CD14-positive monocyte (primary cell): ENCODE results near the gene SFMBT2. TPM values are rescaled to one million over a fixed set of nuclear protein-coding genes. Genes with fewer than 3 reads are reported as not detected.
A peak's percentile ranks its signal among the peaks of the same experiment; 100 is the strongest.

ENCODE experiments used
- DNase-seq, 3 donors: peaks; one replicate each; pipeline ENCODE4 v3.0.0-alpha.2; 2011 to 2022
- H2AFZ ChIP-seq: 2 replicates; pipeline ENCODE4 v1.6.0; 2012; ENCODE audit warnings: mild to moderate bottlenecking, low read depth, low read length, inconsistent platforms; ENCODE audit not compliant: insufficient read depth, poor library complexity, severe bottlenecking
- H3K27ac ChIP-seq, 2 donors: 1 replicate in 1 of 2; 2 replicates in 1 of 2; pipeline ENCODE4 v1.5.1; 2012 to 2013; ENCODE audit warnings: low read length in 2 of 2, control low read depth in 1 of 2, inconsistent platforms in 1 of 2, low read depth in 1 of 2, mild to moderate bottlenecking in 1 of 2
- H3K27me3 ChIP-seq, 2 donors: one replicate each; pipeline versions ENCODE4 v1.6.0 to v1.6.1; 2011 to 2013; ENCODE audit warnings: low read length in 2 of 2; ENCODE audit not compliant: control insufficient read depth in 2 of 2, insufficient read depth in 2 of 2
- H3K36me3 ChIP-seq, 2 donors: replicated peaks in 1 of 2; 1 replicate in 1 of 2; 2 replicates in 1 of 2; pipeline versions ENCODE4 v1.5.1 to v1.6.1; 2012 to 2013; ENCODE audit warnings: low read length in 2 of 2, control low read depth in 1 of 2, inconsistent platforms in 1 of 2, mild to moderate bottlenecking in 1 of 2; ENCODE audit not compliant: insufficient read depth in 2 of 2, control insufficient read depth in 1 of 2
- H3K4me1 ChIP-seq, 2 donors: 1 replicate in 1 of 2; 2 replicates in 1 of 2; pipeline versions ENCODE4 v1.5.1 to v1.6.1; 2012 to 2013; ENCODE audit warnings: low read length in 2 of 2, control low read depth in 1 of 2, inconsistent platforms in 1 of 2, mild to moderate bottlenecking in 1 of 2, moderate library complexity in 1 of 2; ENCODE audit not compliant: insufficient read depth in 2 of 2, control insufficient read depth in 1 of 2
- H3K4me2 ChIP-seq: replicated peaks from 2 replicates; pipeline ENCODE3; 2012; ENCODE audit warnings: low read length, moderate library complexity, mild to moderate bottlenecking; ENCODE audit not compliant: poor library complexity, severe bottlenecking; ENCODE audit errors: extremely low read depth
- H3K4me3 ChIP-seq, 3 experiments: fragments of 200-600 bp in 1 of 3; sonication (generic) in 1 of 3; replicated peaks in 1 of 3; 1 replicate in 2 of 3; 2 replicates in 1 of 3; pipeline ENCODE4 v1.5.1; 2011 to 2013; ENCODE audit warnings: low read length in 3 of 3, mild to moderate bottlenecking in 3 of 3, control low read depth in 2 of 3, low read depth in 2 of 3, inconsistent platforms in 1 of 3, moderate library complexity in 1 of 3
- H3K79me2 ChIP-seq: 2 replicates; pipeline ENCODE4 v1.6.0; 2012; ENCODE audit warnings: mild to moderate bottlenecking, control low read depth, inconsistent platforms, low read length, moderate library complexity; ENCODE audit not compliant: insufficient read depth
- H3K9ac ChIP-seq: 2 replicates; pipeline ENCODE4 v1.6.0; 2017; ENCODE audit warnings: low read length, mild to moderate bottlenecking; ENCODE audit not compliant: insufficient read depth, poor library complexity, severe bottlenecking
- H3K9me3 ChIP-seq, 2 donors: replicated peaks in 1 of 2; 1 replicate in 1 of 2; 2 replicates in 1 of 2; pipeline versions ENCODE4 v1.5.1 to v1.6.1; 2012 to 2013; ENCODE audit warnings: low read length in 2 of 2, control low read depth in 1 of 2; ENCODE audit not compliant: control insufficient read depth in 1 of 2, insufficient read depth in 1 of 2
- H4K20me1 ChIP-seq: 2 replicates; pipeline ENCODE4 v1.6.0; 2012; ENCODE audit warnings: mild to moderate bottlenecking, low read length, control low read depth, moderate library complexity; ENCODE audit not compliant: insufficient read depth
- H3K27ac Mint-ChIP-seq, 7 donors: one replicate each; pipeline ENCODE4 v1.8.0; 2020; ENCODE audit warnings: mild to moderate bottlenecking in 7 of 7, mixed read lengths in 7 of 7, moderate library complexity in 6 of 7, inconsistent platforms in 2 of 7
- H3K27me3 Mint-ChIP-seq, 3 donors: one replicate each; pipeline ENCODE4 v1.8.0; 2021 to 2022; ENCODE audit warnings: low read depth in 3 of 3, mild to moderate bottlenecking in 3 of 3, mixed read lengths in 3 of 3, moderate library complexity in 3 of 3, inconsistent platforms in 1 of 3
- H3K36me3 Mint-ChIP-seq, 2 donors: one replicate each; pipeline ENCODE4 v1.8.0; 2020; ENCODE audit warnings: mixed read lengths in 2 of 2, inconsistent platforms in 1 of 2, mild to moderate bottlenecking in 1 of 2
- H3K4me1 Mint-ChIP-seq: one replicate; pipeline ENCODE4 v1.8.0; 2020; ENCODE audit warnings: mild to moderate bottlenecking, mixed read lengths
- H3K4me3 Mint-ChIP-seq, 2 donors: one replicate each; pipeline ENCODE4 v1.8.0; 2020; ENCODE audit warnings: mild to moderate bottlenecking in 2 of 2, mixed read lengths in 2 of 2, moderate library complexity in 1 of 2
- H3K9me3 Mint-ChIP-seq, 7 donors: one replicate each; pipeline ENCODE4 v1.8.0; 2020 to 2022; ENCODE audit warnings: mixed read lengths in 7 of 7, mild to moderate bottlenecking in 6 of 7, moderate library complexity in 6 of 7, inconsistent platforms in 2 of 7
- CTCF ChIP-seq: fragments of 200-600 bp; IDR thresholded peaks from one replicate; pipeline ENCODE4 v1.8.0; 2022; ENCODE audit warnings: antibody characterized with exemption, mild to moderate bottlenecking
- whole genome bisulfite sequencing: methylation state at CpG from one replicate; pipeline ENCODE4 v1.1.5; 2013; ENCODE audit warnings: missing lambda C conversion rate; ENCODE audit not compliant: insufficient coverage; 5-methylcytosine and 5-hydroxymethylcytosine counted together
- intact Hi-C, 2 donors: fragments of 100-400 bp; cut with micrococcal nuclease; formaldehyde crosslinking; loops; one replicate each; pipeline versions ENCODE4 v1.15.0 to v1.15.1; 2023
- polyA plus RNA-seq, 3 donors: library from polyadenylated mRNA; depleted of rRNA in 1 of 3; unstranded in 2 of 3; stranded (reverse) in 1 of 3; fragments of 300-500 nt in 2 of 3; fragments of >200 nt in 1 of 3; fragmentation: Illumina TruSeq in 2 of 3; gene quantifications; 1 replicate in 2 of 3; 2 replicates in 1 of 3; pipeline ENCODE4 v1.2.3, GENCODE V29; 2012 to 2021

Gene SFMBT2
- polyA plus RNA-seq, 3 donors, result 0.53 to 10.9 (median 1.6) TPM

GRCh38 chr10:7285522-7286322, 125.1 kb downstream of the SFMBT2 start:
- peak; percentile 45 to 70 (median 48) for DNase-seq
- H3K9me3 Mint-ChIP-seq, result peaks cover 0 to 4% (median 0%) of the 10 kb centered on the region in 7 donors
- Histone ChIP-seq H3K79me2 (peaks cover 43% of the 10 kb centered on the region), H3K4me2 (no peak overlapping the region), H3K36me3 (no peaks in the 10 kb centered on the region), H3K27ac (peak overlapping the region in 1 of 2 donors; percentile 12), H4K20me1 (no peaks in the 10 kb centered on the region), H3K9me3 (no peaks in the 10 kb centered on the region), H2AFZ (no peak overlapping the region), H3K27me3 (no peaks in the 10 kb centered on the region), H3K4me1 (peaks cover 16 to 26% of the 10 kb centered on the region in 2 donors), H3K4me3 (no peak overlapping the region), H3K9ac (no peak overlapping the region)
- no CpG with 5 or more reads among the region's 6 CpGs for WGBS
- intact Hi-C loops, result no loop called here
- H3K27me3 Mint-ChIP-seq, result peaks cover 0 to 1% (median 0%) of the 10 kb centered on the region in 3 donors
- H3K36me3 Mint-ChIP-seq, result peaks cover 2 to 13% of the 10 kb centered on the region in 2 donors
- H3K4me1 Mint-ChIP-seq, result peaks cover 31% of the 10 kb centered on the region
- no peak for TF ChIP-seq CTCF
- peak overlapping the region in 3 of 7 donors; percentile 26 to 31 (median 27) for H3K27ac Mint-ChIP-seq
- no peak overlapping the region for H3K4me3 Mint-ChIP-seq

DNA sequence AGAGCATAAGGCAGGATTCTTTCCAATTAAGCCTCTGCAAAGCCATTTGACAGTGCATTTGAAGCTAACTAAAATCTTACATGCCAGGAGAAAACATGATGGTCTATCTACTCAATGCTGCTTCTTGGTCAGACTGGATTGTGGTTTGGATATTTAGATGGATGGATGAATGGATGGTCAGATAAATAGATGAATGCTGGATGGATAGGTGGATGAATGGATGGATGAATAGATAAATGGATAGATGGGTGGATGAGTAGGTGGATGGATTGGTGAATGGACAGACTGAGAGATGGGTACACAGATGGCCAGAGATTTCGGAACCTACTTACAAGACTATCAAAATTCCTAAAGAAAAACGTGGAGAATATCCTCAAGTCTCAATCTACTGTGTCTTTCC, 127.6 kb downstream of the SFMBT2 start:
- no peak for TF ChIP-seq CTCF
- no peak overlapping the region for H3K4me3 Mint-ChIP-seq
- Histone ChIP-seq H3K4me1 (peaks cover 16 to 26% of the 10 kb centered on the region in 2 donors), H3K9me3 (no peaks in the 10 kb centered on the region), H3K4me3 (no peak overlapping the region), H3K36me3 (peaks cover 0 to 4% of the 10 kb centered on the region in 2 donors), H3K27ac (no peak overlapping the region), H3K4me2 (no peak overlapping the region), H3K79me2 (peaks cover 27% of the 10 kb centered on the region), H2AFZ (no peak overlapping the region), H4K20me1 (no peaks in the 10 kb centered on the region), H3K27me3 (no peaks in the 10 kb centered on the region), H3K9ac (no peak overlapping the region)
- no CpG with 5 or more reads among the region's 2 CpGs for WGBS
- H3K27ac Mint-ChIP-seq, result no peak overlapping the region
- peaks cover 0 to 2% (median 1%) of the 10 kb centered on the region in 3 donors for H3K27me3 Mint-ChIP-seq
- peaks cover 30% of the 10 kb centered on the region for H3K4me1 Mint-ChIP-seq
- intact Hi-C loops, result no loop called here
- H3K36me3 Mint-ChIP-seq, result peaks cover 8 to 23% of the 10 kb centered on the region in 2 donors
- no peak for DNase-seq
- H3K9me3 Mint-ChIP-seq, result peaks cover 0 to 4% (median 0%) of the 10 kb centered on the region in 7 donors
